Measurements from ENCODE around the gene NRXN3. TPM values are rescaled to one million over a fixed set of nuclear protein-coding genes. Genes with fewer than 3 reads are reported as not detected.

The NRXN3 gene
- total and polyA plus RNA-seq, 2 of the 13 experiments (the other 11 are each of a cell fraction or from before 2014, with no cell fraction given), result 0.03 TPM; not detected in 1

DNA sequence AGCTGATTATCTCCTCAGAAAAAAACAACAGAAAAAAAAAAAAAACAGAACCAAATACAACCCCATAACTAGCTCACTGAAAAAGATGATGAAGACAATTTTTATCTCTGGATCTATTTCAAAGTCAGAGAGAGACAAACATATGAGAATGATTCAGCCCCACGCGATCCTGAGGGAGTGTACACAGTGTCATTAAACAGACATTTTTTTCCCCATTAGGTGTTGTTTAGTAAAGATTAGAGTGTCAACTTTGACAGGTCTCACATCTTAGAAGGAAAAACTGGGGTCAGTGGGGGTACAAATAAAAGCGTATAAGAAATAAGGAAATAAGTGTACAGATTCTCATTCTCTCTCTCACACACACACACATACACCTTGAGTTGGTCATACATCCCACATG is 635.4 kb downstream of the NRXN3 start (continued):
- TF ChIP-seq, protein P1, sequence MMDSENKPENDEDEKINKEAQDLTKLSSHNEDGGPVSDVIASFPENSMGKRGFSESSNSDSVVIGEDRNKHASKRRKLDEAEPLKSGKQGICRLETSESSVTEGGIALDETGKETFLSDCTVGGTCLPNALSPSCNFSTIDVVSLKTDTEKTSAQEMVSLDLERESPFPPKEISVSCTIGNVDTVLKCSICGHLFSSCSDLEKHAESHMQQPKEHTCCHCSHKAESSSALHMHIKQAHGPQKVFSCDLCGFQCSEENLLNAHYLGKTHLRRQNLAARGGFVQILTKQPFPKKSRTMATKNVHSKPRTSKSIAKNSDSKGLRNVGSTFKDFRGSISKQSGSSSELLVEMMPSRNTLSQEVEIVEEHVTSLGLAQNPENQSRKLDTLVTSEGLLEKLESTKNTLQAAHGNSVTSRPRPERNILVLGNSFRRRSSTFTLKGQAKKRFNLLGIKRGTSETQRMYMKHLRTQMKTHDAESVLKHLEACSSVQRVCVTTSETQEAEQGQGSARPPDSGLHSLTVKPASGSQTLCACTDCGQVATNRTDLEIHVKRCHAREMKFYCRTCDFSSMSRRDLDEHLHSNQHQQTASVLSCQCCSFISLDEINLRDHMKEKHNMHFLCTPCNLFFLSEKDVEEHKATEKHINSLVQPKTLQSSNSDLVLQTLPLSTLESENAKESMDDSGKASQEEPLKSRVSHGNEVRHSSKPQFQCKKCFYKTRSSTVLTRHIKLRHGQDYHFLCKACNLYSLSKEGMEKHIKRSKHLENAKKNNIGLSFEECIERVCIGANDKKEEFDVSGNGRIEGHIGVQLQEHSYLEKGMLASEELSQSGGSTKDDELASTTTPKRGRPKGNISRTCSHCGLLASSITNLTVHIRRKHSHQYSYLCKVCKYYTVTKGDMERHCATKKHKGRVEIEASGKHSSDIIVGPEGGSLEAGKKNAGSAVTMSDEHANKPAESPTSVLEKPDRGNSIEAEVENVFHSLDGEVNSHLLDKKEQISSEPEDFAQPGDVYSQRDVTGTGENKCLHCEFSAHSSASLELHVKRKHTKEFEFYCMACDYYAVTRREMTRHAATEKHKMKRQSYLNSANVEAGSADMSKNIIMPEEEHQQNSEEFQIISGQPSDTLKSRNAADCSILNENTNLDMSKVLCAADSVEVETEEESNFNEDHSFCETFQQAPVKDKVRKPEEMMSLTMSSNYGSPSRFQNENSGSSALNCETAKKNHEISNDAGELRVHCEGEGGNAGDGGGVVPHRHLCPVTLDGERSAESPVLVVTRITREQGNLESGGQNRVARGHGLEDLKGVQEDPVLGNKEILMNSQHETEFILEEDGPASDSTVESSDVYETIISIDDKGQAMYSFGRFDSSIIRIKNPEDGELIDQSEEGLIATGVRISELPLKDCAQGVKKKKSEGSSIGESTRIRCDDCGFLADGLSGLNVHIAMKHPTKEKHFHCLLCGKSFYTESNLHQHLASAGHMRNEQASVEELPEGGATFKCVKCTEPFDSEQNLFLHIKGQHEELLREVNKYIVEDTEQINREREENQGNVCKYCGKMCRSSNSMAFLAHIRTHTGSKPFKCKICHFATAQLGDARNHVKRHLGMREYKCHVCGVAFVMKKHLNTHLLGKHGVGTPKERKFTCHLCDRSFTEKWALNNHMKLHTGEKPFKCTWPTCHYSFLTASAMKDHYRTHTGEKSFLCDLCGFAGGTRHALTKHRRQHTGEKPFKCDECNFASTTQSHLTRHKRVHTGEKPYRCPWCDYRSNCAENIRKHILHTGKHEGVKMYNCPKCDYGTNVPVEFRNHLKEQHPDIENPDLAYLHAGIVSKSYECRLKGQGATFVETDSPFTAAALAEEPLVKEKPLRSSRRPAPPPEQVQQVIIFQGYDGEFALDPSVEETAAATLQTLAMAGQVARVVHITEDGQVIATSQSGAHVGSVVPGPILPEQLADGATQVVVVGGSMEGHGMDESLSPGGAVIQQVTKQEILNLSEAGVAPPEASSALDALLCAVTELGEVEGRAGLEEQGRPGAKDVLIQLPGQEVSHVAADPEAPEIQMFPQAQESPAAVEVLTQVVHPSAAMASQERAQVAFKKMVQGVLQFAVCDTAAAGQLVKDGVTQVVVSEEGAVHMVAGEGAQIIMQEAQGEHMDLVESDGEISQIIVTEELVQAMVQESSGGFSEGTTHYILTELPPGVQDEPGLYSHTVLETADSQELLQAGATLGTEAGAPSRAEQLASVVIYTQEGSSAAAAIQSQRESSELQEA (CRISPR knock-in tag; IDR thresholded peaks at IDR 0.05; ENCODE audit: not compliant biosample characterization), result no peak
- no peak for TF ChIP-seq HES4 (CRISPR knock-in tag; IDR thresholded peaks at IDR 0.05; ENCODE audit: borderline replicate concordance)
- TF ChIP-seq ZNF205 (CRISPR knock-in tag; IDR thresholded peaks at IDR 0.05), result no peak
- TF ChIP-seq, protein P2, sequence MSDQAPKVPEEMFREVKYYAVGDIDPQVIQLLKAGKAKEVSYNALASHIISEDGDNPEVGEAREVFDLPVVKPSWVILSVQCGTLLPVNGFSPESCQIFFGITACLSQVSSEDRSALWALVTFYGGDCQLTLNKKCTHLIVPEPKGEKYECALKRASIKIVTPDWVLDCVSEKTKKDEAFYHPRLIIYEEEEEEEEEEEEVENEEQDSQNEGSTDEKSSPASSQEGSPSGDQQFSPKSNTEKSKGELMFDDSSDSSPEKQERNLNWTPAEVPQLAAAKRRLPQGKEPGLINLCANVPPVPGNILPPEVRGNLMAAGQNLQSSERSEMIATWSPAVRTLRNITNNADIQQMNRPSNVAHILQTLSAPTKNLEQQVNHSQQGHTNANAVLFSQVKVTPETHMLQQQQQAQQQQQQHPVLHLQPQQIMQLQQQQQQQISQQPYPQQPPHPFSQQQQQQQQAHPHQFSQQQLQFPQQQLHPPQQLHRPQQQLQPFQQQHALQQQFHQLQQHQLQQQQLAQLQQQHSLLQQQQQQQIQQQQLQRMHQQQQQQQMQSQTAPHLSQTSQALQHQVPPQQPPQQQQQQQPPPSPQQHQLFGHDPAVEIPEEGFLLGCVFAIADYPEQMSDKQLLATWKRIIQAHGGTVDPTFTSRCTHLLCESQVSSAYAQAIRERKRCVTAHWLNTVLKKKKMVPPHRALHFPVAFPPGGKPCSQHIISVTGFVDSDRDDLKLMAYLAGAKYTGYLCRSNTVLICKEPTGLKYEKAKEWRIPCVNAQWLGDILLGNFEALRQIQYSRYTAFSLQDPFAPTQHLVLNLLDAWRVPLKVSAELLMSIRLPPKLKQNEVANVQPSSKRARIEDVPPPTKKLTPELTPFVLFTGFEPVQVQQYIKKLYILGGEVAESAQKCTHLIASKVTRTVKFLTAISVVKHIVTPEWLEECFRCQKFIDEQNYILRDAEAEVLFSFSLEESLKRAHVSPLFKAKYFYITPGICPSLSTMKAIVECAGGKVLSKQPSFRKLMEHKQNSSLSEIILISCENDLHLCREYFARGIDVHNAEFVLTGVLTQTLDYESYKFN (CRISPR knock-in tag; conservative IDR thresholded peaks at IDR 0.05), result no peak
- TF ChIP-seq, protein P3, sequence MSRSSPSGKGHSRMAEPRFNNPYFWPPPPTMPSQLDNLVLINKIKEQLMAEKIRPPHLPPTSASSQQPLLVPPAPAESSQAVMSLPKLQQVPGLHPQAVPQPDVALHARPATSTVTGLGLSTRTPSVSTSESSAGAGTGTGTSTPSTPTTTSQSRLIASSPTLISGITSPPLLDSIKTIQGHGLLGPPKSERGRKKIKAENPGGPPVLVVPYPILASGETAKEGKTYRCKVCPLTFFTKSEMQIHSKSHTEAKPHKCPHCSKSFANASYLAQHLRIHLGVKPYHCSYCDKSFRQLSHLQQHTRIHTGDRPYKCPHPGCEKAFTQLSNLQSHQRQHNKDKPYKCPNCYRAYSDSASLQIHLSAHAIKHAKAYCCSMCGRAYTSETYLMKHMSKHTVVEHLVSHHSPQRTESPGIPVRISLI (CRISPR knock-in tag; IDR thresholded peaks at IDR 0.05; ENCODE audit: borderline replicate concordance), result no peak
- TF ChIP-seq, protein P4, sequence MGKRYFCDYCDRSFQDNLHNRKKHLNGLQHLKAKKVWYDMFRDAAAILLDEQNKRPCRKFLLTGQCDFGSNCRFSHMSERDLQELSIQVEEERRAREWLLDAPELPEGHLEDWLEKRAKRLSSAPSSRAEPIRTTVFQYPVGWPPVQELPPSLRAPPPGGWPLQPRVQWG (CRISPR knock-in tag; IDR thresholded peaks at IDR 0.05; ENCODE audit: borderline replicate concordance, low read depth), result no peak
- no peak for TF ChIP-seq CREB1 (IDR thresholded peaks at IDR 0.05)
- no peak for TF ChIP-seq CREB1 (CRISPR knock-in tag; IDR thresholded peaks at IDR 0.05)
- no peak for TF ChIP-seq CHCHD3 (CRISPR knock-in tag; IDR thresholded peaks at IDR 0.05)
- TF ChIP-seq ASH2L (IDR thresholded peaks at IDR 0.05; ENCODE audit: insufficient read length, low read depth, low read length), result no peak
- no peak for TF ChIP-seq SETDB1 (CRISPR knock-in tag; IDR thresholded peaks at IDR 0.05; ENCODE audit: borderline replicate concordance)
- no peak for TF ChIP-seq ZNF282 (IDR thresholded peaks at IDR 0.05; ENCODE audit: partially characterized antibody)
- no peak for TF ChIP-seq PHF20 (CRISPR knock-in tag; IDR thresholded peaks at IDR 0.05)

Data from HepG2 (cell line).